Endothelial cell of umbilical vein (primary cell): ENCODE results near the gene CACNA2D3. TPM values are rescaled to one million over a fixed set of nuclear protein-coding genes. Genes with fewer than 3 reads are reported as not detected.

Experiments used
- BruUV-seq: library from RNA; stranded (reverse); fragments of 400-500 nt; replicated peaks from 2 replicates; lab custom pipeline; 2021; lab: Mats Ljungman, UMichigan
- CTCF ChIA-PET: fragments of 300-600, 350-600 bp; sonication (Branson Sonifier 250); formaldehyde crosslinking; loops from one replicate; lab custom pipeline; 2021; ENCODE audit warnings: antibody characterized with exemption, inconsistent platforms; lab: Charles Lee
- POLR2A ChIA-PET: fragments of 300-600, 350-600 bp; sonication (Branson Sonifier 250); formaldehyde crosslinking; loops from one replicate; lab custom pipeline; 2021; ENCODE audit warnings: antibody characterized with exemption, inconsistent platforms; lab: Charles Lee
- DNase-seq: peaks from one replicate; pipeline ENCODE4 v3.0.0-alpha.2; 2011; ENCODE audit warnings: low read depth, low spot score
- FAIRE-seq: peaks from 2 replicates; lab custom pipeline; 2011; peaks lifted over from hg19 to GRCh38; lab: Jason Lieb, UNC
- H2AFZ ChIP-seq: 2 replicates; pipeline ENCODE4 v1.6.0; 2012; ENCODE audit warnings: low read depth, low read length, control low read depth, inconsistent platforms
- H3K27ac ChIP-seq: 2 replicates; pipeline ENCODE4 v1.5.1; 2011; ENCODE audit warnings: low read depth, mild to moderate bottlenecking, control low read depth, low read length, moderate library complexity; ENCODE audit not compliant: insufficient read depth
- H3K27me3 ChIP-seq, 2 experiments: 2 replicates each; pipeline versions ENCODE4 v1.6.0 to v1.6.1; 2011; ENCODE audit warnings: low read length in 2 of 2, mixed read lengths in 1 of 2; ENCODE audit not compliant: control insufficient read depth in 2 of 2, insufficient read depth in 2 of 2
- H3K36me3 ChIP-seq, 2 experiments: 2 replicates in 1 of 2; 3 replicates in 1 of 2; pipeline ENCODE4 v1.5.1; 2011; ENCODE audit warnings: low read length in 2 of 2, mild to moderate bottlenecking in 1 of 2, moderate library complexity in 1 of 2; ENCODE audit not compliant: control insufficient read depth in 2 of 2, insufficient read depth in 2 of 2; ENCODE audit errors: extremely low read depth in 1 of 2
- H3K4me1 ChIP-seq: 3 replicates; pipeline ENCODE4 v1.5.1; 2011; ENCODE audit warnings: mild to moderate bottlenecking, low read length; ENCODE audit not compliant: control insufficient read depth, insufficient read depth; ENCODE audit errors: extremely low read depth
- H3K4me2 ChIP-seq: 2 replicates; pipeline ENCODE4 v1.6.1; 2011; ENCODE audit warnings: low read length, control low read depth, mixed read lengths; ENCODE audit not compliant: insufficient read depth
- H3K4me3 ChIP-seq, 3 experiments: fragments of 200-600 bp in 1 of 3; sonication (generic), shearing (Covaris generic) in 1 of 3; replicated peaks in 1 of 3; 2 replicates each; pipeline ENCODE4 v1.5.1; 2011 to 2016; ENCODE audit warnings: control low read depth in 3 of 3, low read length in 3 of 3, mild to moderate bottlenecking in 2 of 3, inconsistent platforms in 1 of 3, low read depth in 1 of 3, moderate library complexity in 1 of 3; ENCODE audit not compliant: insufficient read depth in 1 of 3
- H3K79me2 ChIP-seq: 2 replicates; pipeline ENCODE4 v1.6.0; 2012; ENCODE audit warnings: low read length, inconsistent platforms; ENCODE audit not compliant: control insufficient read depth, insufficient read depth
- H3K9ac ChIP-seq: replicated peaks from 2 replicates; pipeline ENCODE3; 2011; ENCODE audit warnings: low read length, control low read depth; ENCODE audit not compliant: insufficient read depth; ENCODE audit errors: extremely low read depth
- H3K9me1 ChIP-seq: replicated peaks from 3 replicates; pipeline ENCODE4 v1.6.0; 2011; ENCODE audit warnings: mild to moderate bottlenecking, low read length; ENCODE audit not compliant: control insufficient read depth, insufficient read depth; ENCODE audit errors: extremely low read depth
- H3K9me3 ChIP-seq: replicated peaks from 2 replicates; pipeline ENCODE4 v1.5.1; 2012; ENCODE audit warnings: low read length, inconsistent platforms; ENCODE audit not compliant: control insufficient read depth, insufficient read depth
- H4K20me1 ChIP-seq: replicated peaks from 2 replicates; pipeline ENCODE3; 2011; ENCODE audit warnings: mild to moderate bottlenecking, low read length; ENCODE audit not compliant: control insufficient read depth, insufficient read depth; ENCODE audit errors: extremely low read depth
- CTCF ChIP-seq, 2 donors: IDR thresholded peaks; 1 replicate in 1 of 2; 2 replicates in 1 of 2; pipeline ENCODE4 v1.5.1; 2011; ENCODE audit warnings: low read length in 2 of 2, mild to moderate bottlenecking in 2 of 2, moderate library complexity in 2 of 2, control low read depth in 1 of 2, inconsistent platforms in 1 of 2, low read depth in 1 of 2; ENCODE audit not compliant: insufficient read depth in 1 of 2; ENCODE audit errors: extremely low read depth in 1 of 2
- EZH2 ChIP-seq: IDR thresholded peaks from 2 replicates; pipeline ENCODE4 v1.6.1; 2012; ENCODE audit warnings: borderline replicate concordance, low read depth, mild to moderate bottlenecking, moderate library complexity, low read length, inconsistent platforms; ENCODE audit not compliant: severe bottlenecking
- FOS ChIP-seq: IDR thresholded peaks from 2 replicates; pipeline ENCODE4 v1.6.1; 2011; ENCODE audit warnings: mild to moderate bottlenecking, low read length, moderate library complexity, borderline replicate concordance; ENCODE audit not compliant: insufficient read depth
- GATA2 ChIP-seq: IDR thresholded peaks from 2 replicates; pipeline ENCODE4 v1.7.0; 2011; ENCODE audit warnings: low read depth, mild to moderate bottlenecking, moderate library complexity, mixed read lengths, low read length; ENCODE audit not compliant: insufficient read length, insufficient read depth
- MYC ChIP-seq: IDR thresholded peaks from one replicate; pipeline ENCODE4 v1.6.1; 2011; ENCODE audit warnings: mild to moderate bottlenecking, low read depth, low read length
- POLR2AphosphoS5 ChIP-seq: IDR thresholded peaks from 2 replicates; pipeline ENCODE4 v1.6.1; 2012; ENCODE audit warnings: low read depth, mild to moderate bottlenecking, control low read depth, low read length, moderate library complexity; ENCODE audit not compliant: insufficient read depth
- dilution Hi-C: fragments of 300-500 bp; cut with MboI; formaldehyde crosslinking; loops from one replicate; pipeline ENCODE4 v1.15.0; 2019; ENCODE audit warnings: low sequenced_read_pairs; ENCODE audit not compliant: extremely low pct_ligation_motif_present
- intact Hi-C: fragments of 100-400 bp; cut with micrococcal nuclease; formaldehyde crosslinking; loops from one replicate; pipeline ENCODE4 v1.10.0; 2022
- polyA plus RNA-seq, 4 experiments: library from polyadenylated mRNA; depleted of rRNA in 3 of 4; stranded (reverse) in 3 of 4; unstranded in 1 of 4; fragments of >200 nt; gene quantifications; 2 replicates each; pipeline versions ENCODE4 v1.2.1 to v1.2.3, GENCODE V29; 2011 to 2012; ENCODE audit warnings: missing spikeins in 1 of 4
- total RNA-seq: library from RNA; stranded (reverse); gene quantifications from 2 replicates; pipeline ENCODE4 v1.2.3, GENCODE V29; 2021

The CACNA2D3 gene
- total and polyA plus RNA-seq, 2 donors (not counting 3 experiments of a cell fraction or from before 2014, with no cell fraction given), result not detected

- dilution Hi-C loops (no loop called here), intact Hi-C loops (no loop called here)
- no peak overlapping the region for H3K9ac ChIP-seq
- DNase-seq, result no peak
- no peak overlapping the region for H2AFZ ChIP-seq
- FAIRE-seq, result no peak
- H3K9me1 ChIP-seq, result no peaks in the 10 kb centered on the region
- H3K27ac ChIP-seq, result no peak overlapping the region
- no peak for TF ChIP-seq MYC
- no peak for TF ChIP-seq EZH2
- no peak for TF ChIP-seq GATA2
- no peak for TF ChIP-seq CTCF (IDR thresholded peaks at IDR 0.05; ENCODE audit: extremely low read depth in 1 of 2, insufficient read depth in 1 of 2, low read depth in 1 of 2, low read length in 2 of 2)
- no peak for TF ChIP-seq FOS
- no peak for TF ChIP-seq POLR2AphosphoS5
- ChIA-PET CTCF (no interaction called here), POLR2A (no interaction called here)
- no peaks in the 10 kb centered on the region for H3K4me1 ChIP-seq
- no peak overlapping the region for H3K4me3 ChIP-seq
- no TSS peak for BruUV-seq
- no peaks in the 10 kb centered on the region for H4K20me1 ChIP-seq
- H3K79me2 ChIP-seq, result no peaks in the 10 kb centered on the region
- no peaks in the 10 kb centered on the region for H3K36me3 ChIP-seq
- no peak overlapping the region for H3K4me2 ChIP-seq
- H3K9me3 ChIP-seq, result no peaks in the 10 kb centered on the region
- H3K27me3 ChIP-seq, result no peaks in the 10 kb centered on the region
Observed at GRCh38 chr3:54632834-54633233, 510.5 kb downstream of the CACNA2D3 start.
